HG03060 (cell line): Measurements from ENCODE around the gene LHCGR.

Source experiments
- ATAC-seq: cut with Tn5 transposase; IDR thresholded peaks from one replicate; pipeline ENCODE4 v1.9.1; 2021; ENCODE audit warnings: low read depth, moderate number of reproducible peaks; ENCODE audit not compliant: unreplicated experiment

Gene LHCGR

DNA sequence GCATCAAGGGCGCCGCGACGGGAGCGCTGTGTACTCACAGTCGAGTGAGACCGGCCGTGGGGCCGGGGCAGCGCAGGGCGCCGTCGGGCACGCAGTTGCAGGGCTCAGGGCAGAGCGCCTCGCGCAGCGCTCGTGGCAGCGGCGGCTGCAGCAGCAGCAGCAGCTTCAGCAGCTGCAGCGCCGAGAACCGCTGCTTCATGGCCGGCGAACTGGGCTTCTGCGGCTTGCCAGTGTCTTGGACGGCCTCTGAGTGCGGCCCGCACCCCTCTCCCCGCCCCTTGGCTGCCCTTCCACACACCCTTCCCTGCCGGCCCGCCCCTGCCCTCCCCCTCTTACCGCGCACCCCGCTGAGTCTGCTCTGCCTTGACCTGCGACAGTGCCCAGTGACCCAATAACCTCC, at the start of gene LHCGR:
Gene LHCGR, minus strand, starts transcription at position 252 of the 400 bp plus-strand sequence. Its CDS starts 53 bp downstream, at position 199.
- no peak for ATAC-seq

DNA sequence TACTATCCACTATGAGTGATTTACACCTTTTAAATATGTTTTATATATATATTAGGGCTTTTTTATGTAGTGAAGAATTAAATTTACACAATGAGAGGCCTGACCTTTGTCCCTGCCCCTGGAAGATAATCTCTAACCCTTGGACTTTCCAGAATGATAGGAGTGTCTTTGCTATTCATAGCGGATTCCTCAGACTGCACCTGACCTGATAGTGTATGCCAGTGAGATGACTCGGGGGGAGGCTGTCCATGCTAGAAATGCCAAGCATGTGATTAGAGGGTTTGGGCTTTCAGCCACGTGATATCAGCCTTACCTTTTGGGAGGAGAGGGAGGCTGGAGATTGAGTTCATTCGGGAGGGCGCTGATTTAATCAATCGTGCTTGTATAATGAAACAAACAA, 44.1 kb upstream of the LHCGR start:
- no peak for ATAC-seq

GRCh38 chr2:48795065-48795464, 39.5 kb upstream of the LHCGR start:
- no peak for ATAC-seq

DNA sequence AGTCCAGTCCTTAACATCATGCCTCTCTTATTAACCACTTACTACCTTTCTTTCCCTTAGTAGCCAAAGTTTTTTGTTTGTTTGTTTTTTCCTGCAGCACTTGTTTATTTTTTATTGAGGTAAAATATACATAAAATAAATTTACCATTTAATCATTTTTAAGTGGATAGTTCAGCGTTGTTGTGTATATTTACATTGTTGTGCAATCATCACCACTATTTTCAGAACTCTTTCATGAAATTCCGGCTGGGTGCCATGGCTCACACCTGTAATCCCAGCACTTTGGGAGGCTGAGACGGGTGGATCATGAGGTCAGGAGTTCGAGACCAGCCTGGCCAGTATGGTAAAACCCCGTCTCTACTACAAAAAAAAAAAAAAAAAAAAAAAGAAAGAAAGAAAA, 38.1 kb upstream of the LHCGR start:
- ATAC-seq, result no peak

DNA sequence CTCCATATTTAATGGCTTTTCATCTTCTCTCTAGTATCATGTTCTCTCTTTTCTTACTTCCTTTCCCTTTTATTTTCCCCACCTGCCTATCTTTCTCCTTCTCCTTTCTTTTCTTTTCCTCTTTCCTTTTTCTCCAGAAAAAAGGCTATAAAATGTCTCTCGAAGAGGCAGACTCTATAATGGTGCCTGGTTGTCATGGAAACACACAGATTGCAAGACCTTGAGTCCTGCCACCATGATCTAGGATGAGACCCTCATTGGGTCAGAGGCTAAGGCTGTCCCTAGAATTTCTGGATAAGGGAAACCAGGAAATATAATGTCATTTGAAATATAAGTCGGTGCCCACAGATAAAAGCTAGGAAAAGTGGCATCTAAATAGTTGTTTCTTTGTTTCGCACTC, 36.5 kb upstream of the LHCGR start:
- ATAC-seq, result no peak

GRCh38 chr2:48790407-48791170, 35.1 kb upstream of the LHCGR start:
- no peak for ATAC-seq

- no peak for ATAC-seq
These were observed 32.1 kb upstream of the LHCGR start for GRCh38 chr2:48787580-48787979.

GRCh38 chr2:48781366-48781765, 25.8 kb upstream of the LHCGR start:
- ATAC-seq, result no peak

DNA sequence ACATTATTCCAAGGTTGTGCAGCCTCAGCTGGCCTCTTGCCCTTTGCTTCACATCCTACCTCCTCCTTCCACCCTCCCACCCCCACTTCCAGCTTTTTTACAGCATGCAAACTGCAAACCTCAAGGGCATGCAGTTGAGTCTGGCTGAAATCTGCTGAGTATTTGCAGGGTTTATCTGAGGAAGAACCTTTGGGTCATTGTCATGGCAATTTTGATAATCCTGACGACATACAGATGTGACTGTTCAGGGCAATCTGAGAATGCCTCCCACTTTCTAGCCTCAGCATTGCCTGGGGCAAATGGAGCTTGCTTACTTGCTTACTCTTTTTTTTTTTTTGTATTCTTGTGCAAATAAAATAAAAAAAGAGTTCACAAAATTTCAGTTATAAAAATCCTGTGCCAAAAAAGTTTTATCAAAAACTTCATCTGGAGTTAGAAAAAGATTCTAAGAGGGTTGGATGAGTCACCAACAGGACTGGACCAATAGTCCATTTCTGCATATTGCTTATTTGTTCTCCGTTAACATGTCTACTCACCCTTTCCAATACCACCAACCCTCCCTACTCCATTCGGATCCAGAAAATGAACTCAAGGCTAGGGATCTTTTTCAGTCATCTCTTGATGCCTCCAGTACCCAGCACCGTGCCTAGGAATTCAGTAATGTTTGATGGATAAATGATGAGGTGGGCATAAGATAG, 23.6 kb upstream of the LHCGR start:
- ATAC-seq, result no peak

DNA sequence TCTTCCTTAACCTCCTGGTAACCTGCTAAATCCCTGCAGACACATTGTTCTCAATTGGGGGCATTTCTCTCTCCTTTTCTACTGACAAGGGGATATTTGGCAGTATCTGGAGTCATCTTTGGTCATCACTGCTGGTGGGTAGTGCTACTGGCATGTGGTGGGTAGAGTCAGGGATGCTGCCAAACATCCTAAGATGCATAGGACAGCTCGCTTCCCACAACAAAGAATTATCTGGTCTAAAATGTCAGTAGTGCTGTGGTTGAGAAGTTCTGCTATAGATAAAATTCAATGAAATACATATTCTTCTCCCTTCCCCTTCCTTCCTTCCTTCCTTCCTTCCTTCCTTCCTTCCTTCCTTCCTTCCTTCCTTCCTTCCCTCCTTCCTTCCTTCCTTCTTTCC, 18.7 kb upstream of the LHCGR start:
- ATAC-seq, result no peak

DNA sequence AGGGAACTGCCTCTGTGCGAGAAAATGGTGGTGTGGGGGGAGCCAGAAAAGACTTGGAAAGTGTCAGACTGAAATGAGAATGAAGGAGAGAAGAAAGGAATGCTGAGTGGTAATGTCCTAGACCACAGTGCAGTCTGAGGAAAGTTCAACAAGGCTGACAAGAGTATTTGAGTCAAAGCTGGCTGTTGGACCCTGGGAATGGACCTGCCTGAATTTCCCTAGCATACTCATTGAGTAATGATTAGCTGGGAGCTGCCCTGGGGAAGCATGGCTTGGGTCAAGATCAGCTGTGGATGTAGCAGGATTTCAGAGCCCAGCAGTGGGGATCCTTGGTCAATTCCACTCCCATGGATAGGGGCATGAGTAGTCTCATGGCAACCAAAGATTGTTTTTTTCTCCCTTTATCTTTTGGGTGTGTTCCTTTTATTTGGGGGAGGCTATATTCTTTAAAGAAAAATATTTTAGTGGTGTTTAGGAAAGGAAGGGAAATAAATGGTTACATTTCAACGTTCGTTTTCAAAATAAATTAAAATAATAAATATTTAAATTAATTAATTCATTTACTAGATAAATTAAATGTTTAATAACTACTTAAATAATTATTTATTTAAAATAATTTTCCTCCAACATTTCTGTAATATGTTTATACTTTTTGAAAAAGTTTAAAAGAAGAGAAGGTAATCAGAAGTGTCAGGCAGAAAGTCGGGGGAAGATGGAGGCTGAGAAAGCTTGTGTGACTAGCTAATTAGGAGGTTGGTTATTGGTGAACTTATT, 15.9 kb upstream of the LHCGR start:
- no peak for ATAC-seq

DNA sequence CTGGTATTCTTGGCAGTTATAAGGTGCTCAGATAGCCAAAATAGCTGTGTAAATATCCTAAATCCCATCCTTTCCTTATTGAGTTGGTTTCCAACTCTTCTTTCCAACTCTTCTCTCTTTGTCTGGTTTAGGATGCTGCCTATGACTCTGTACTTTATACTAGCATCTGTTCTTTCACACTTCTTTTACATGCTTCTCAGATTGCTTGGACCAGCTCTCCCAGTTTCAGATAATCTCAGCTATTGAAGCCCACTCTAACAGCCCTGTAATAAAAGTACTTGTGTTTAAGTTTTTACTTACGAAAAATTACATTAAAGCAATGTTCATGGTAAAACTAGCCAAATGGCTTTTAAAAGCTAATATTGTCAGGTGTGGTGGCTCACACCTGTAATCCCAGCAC, 14.7 kb upstream of the LHCGR start:
- ATAC-seq, result no peak

GRCh38 chr2:48768669-48769068, 13.1 kb upstream of the LHCGR start:
- no peak for ATAC-seq

DNA sequence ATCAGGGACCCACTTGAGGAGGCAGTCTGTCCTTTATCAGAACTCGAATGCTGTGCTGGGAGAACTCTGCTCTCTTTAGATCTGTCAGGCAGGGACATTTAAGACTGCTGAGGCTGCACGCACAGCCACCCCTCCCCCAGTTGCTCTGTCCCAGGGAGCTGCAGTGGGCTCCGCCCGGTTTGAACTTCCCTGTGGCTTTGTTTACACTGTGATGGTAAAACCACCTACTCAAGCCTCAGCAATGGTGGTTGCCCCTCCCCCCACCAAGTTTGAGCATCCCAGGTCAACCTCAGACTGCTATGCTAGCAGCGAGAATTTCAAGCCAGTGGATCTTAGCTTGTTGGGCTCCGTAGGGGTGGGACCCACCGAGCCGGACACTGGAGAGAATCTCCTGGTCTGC, 11.8 kb upstream of the LHCGR start:
- ATAC-seq, result no peak

- ATAC-seq, result no peak
These were observed 5.3 kb upstream of the LHCGR start for GRCh38 chr2:48760826-48761225.

GRCh38 chr2:48759682-48760081, 4.2 kb upstream of the LHCGR start:
- no peak for ATAC-seq

- no peak for ATAC-seq
These were observed 765 bp upstream of the LHCGR start for GRCh38 chr2:48756289-48756688.

DNA sequence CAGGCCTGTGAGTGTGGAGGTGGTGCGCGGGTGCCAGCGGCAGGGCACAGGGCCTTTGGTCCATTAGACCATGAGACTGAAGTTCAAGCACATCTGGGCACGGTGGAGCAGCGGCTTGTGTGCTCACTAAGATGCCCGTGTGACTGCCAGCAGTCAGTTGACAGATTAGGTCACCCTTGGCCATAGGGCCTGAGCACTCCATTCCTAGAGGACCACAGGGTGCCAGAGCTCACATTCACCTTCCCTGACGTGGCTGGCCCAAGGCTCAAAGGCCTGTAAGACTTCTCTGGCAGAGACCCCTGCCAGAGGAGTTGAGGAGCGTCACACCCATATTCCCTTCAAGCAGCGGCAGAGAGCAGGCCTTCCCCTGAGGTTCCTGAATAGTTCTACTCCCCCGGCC, 650 bp downstream of the LHCGR start:
- no peak for ATAC-seq

DNA sequence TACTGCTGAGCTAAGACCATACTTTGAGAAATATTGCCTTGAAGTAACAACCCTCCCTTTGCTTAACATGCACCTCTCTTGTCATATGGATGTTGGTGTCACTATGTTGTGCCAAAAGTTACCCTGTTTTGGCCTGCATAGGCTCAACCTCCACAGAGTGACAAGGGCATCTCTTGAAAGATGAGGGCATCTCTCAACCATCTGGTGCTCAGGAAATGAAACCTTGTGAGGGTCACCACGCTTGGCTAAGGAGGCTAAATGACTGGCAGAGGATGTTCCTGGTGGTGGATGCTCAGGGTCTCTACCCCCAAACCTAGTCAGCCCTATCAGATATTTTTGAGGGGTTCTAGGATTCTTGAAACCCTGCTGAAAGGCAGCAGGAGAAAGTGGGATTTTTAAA, 2.3 kb downstream of the LHCGR start:
- ATAC-seq, result no peak

GRCh38 chr2:48750128-48750739, 5.3 kb downstream of the LHCGR start:
- ATAC-seq, result peak; percentile 68
